Parathyroid adenoma (tissue), 2 donors: ENCODE data around the gene F10.
"Not testable (repeated sequence)": the region's sequence is repeated elsewhere in the genome, so short reads cannot be mapped to it uniquely, and the experiment has no call there.

Experiments used
- H2AFZ ChIP-seq: fragments of 300-600 bp; sonication (generic); one replicate; pipeline ENCODE4 v1.7.0; 2017; ENCODE audit warnings: antibody characterized with exemption, mild to moderate bottlenecking
- H3K27ac ChIP-seq: fragments of 300-600 bp; sonication (generic); one replicate; pipeline ENCODE4 v1.7.0; 2017
- H3K27me3 ChIP-seq: fragments of 300-600 bp; sonication (generic); one replicate; pipeline ENCODE4 v1.7.0; 2017; ENCODE audit warnings: low read length; ENCODE audit not compliant: control insufficient read depth, insufficient read depth
- H3K36me3 ChIP-seq: fragments of 300-600 bp; sonication (generic); one replicate; pipeline ENCODE4 v1.7.0; 2017; ENCODE audit warnings: low read length; ENCODE audit not compliant: control insufficient read depth, insufficient read depth
- H3K4me1 ChIP-seq: fragments of 300-600 bp; sonication (generic); one replicate; pipeline ENCODE4 v1.7.0; 2017; ENCODE audit warnings: control low read depth
- H3K4me2 ChIP-seq: fragments of 300-600 bp; sonication (generic); one replicate; pipeline ENCODE4 v1.7.0; 2017; ENCODE audit warnings: low read length
- H3K4me3 ChIP-seq: fragments of 300-600 bp; sonication (generic); one replicate; pipeline ENCODE4 v1.7.0; 2017; ENCODE audit warnings: low read depth, low read length
- H3K79me2 ChIP-seq: fragments of 300-600 bp; sonication (generic); one replicate; pipeline ENCODE4 v1.7.0; 2017; ENCODE audit warnings: control low read depth
- H3K9ac ChIP-seq: fragments of 300-600 bp; sonication (generic); one replicate; pipeline ENCODE4 v1.7.0; 2017; ENCODE audit warnings: mild to moderate bottlenecking
- H3K9me3 ChIP-seq: fragments of 300-600 bp; sonication (generic); one replicate; pipeline ENCODE4 v1.7.0; 2017; ENCODE audit warnings: low read length; ENCODE audit not compliant: control insufficient read depth
- CTCF ChIP-seq: fragments of 300-600 bp; sonication (generic); IDR thresholded peaks from one replicate; pipeline ENCODE4 v1.7.0; 2017; ENCODE audit warnings: antibody characterized with exemption, mild to moderate bottlenecking
- donor health status: primary hyperparathyroidism.

The F10 gene

GRCh38 chr13:113158946-113159345, 36.3 kb downstream of the F10 start:
- Histone ChIP-seq H3K79me2 (no peaks in the 10 kb centered on the region), H3K4me1 (no peaks in the 10 kb centered on the region), H3K4me2 (no peak overlapping the region), H3K27ac (no peak overlapping the region), H3K9ac (no peak overlapping the region), H3K9me3 (no peaks in the 10 kb centered on the region), H3K27me3 (no peaks in the 10 kb centered on the region), H2AFZ (no peak overlapping the region), H3K4me3 (no peak overlapping the region), H3K36me3 (no peaks in the 10 kb centered on the region)
- no peak for TF ChIP-seq CTCF

GRCh38 chr13:113159701-113160100, 37.1 kb downstream of the F10 start:
- H3K79me2 ChIP-seq: no peaks in the 10 kb centered on the region

GRCh38 chr13:113160983-113161382, 38.4 kb downstream of the F10 start:
- Histone ChIP-seq H3K27ac (no peak overlapping the region), H3K4me2 (no peak overlapping the region), H3K4me1 (no peaks in the 10 kb centered on the region), H3K9me3 (no peaks in the 10 kb centered on the region), H3K27me3 (no peaks in the 10 kb centered on the region), H3K36me3 (no peaks in the 10 kb centered on the region), H2AFZ (no peak overlapping the region), H3K79me2 (no peaks in the 10 kb centered on the region), H3K4me3 (no peak overlapping the region), H3K9ac (no peak overlapping the region)
- TF ChIP-seq CTCF: no peak

More at GRCh38 chr13:113159701-113160100, 37.1 kb downstream of the F10 start:
- TF ChIP-seq CTCF: no peak
- H3K4me2 ChIP-seq: no peak overlapping the region
- no peaks in the 10 kb centered on the region for H3K36me3 ChIP-seq
- no peak overlapping the region for H3K27ac ChIP-seq
- H3K9ac ChIP-seq: no peak overlapping the region
- H3K4me3 ChIP-seq: no peak overlapping the region
- no peaks in the 10 kb centered on the region for H3K9me3 ChIP-seq
- no peaks in the 10 kb centered on the region for H3K27me3 ChIP-seq
- no peaks in the 10 kb centered on the region for H3K4me1 ChIP-seq
- H2AFZ ChIP-seq: no peak overlapping the region

GRCh38 chr13:113161433-113161832, 38.8 kb downstream of the F10 start:
- H3K9me3 ChIP-seq: no peaks in the 10 kb centered on the region
- no peak overlapping the region for H3K27ac ChIP-seq
- no peak overlapping the region for H3K4me2 ChIP-seq
- H3K9ac ChIP-seq: no peak overlapping the region
- TF ChIP-seq CTCF: no peak
- H3K27me3 ChIP-seq: no peaks in the 10 kb centered on the region
- H3K4me3 ChIP-seq: no peak overlapping the region
- no peak overlapping the region for H2AFZ ChIP-seq
- H3K79me2 ChIP-seq: no peaks in the 10 kb centered on the region
- no peaks in the 10 kb centered on the region for H3K4me1 ChIP-seq
- H3K36me3 ChIP-seq: no peaks in the 10 kb centered on the region

- not testable (repeated sequence) for H3K9me3 ChIP-seq, H3K4me3 ChIP-seq, H3K27ac ChIP-seq, H3K4me2 ChIP-seq, H2AFZ ChIP-seq, H3K9ac ChIP-seq, H3K27me3 ChIP-seq, H3K36me3 ChIP-seq, H3K79me2 ChIP-seq, H3K4me1 ChIP-seq
These were observed 39.4 kb downstream of the F10 start for GRCh38 chr13:113161975-113162374.
